K562 (cell line): ENCODE data around the gene CYP2R1. TPM values are rescaled to one million over a fixed set of nuclear protein-coding genes. Genes with fewer than 3 reads are reported as not detected.

Experiments used
- CXXC5 ChIP-seq: fragments of 250-450 bp; sonication (Bioruptor Pico); IDR thresholded peaks from 2 replicates; pipeline ENCODE4 v1.8.0; 2022; ENCODE audit warnings: inconsistent platforms, mild to moderate bottlenecking, moderate library complexity
- HDAC1 ChIP-seq, 2 experiments: fragments of 450-650 bp; IDR thresholded peaks; 2 replicates each; pipeline ENCODE4 v1.6.1; 2016 to 2017; ENCODE audit warnings: inconsistent platforms in 1 of 2, mild to moderate bottlenecking in 1 of 2, moderate library complexity in 1 of 2
- KDM4B ChIP-seq, 2 experiments: fragments of 450-650 bp in 1 of 2; sonication (generic) in 1 of 2; IDR thresholded peaks; 2 replicates each; pipeline ENCODE4 v1.6.1; 2016 to 2017; ENCODE audit warnings: borderline replicate concordance in 2 of 2, antibody characterized with exemption in 1 of 2, low read depth in 1 of 2, mild to moderate bottlenecking in 1 of 2
- KHSRP ChIP-seq: fragments of 450-650 bp; IDR thresholded peaks from 2 replicates; pipeline ENCODE4 v1.6.1; 2017
- NFATC3 ChIP-seq: fragments of 450-650 bp; IDR thresholded peaks from 2 replicates; pipeline ENCODE4 v1.6.1; 2017; ENCODE audit warnings: mild to moderate bottlenecking
- RBBP5 ChIP-seq: fragments of 200-600 bp; sonication (generic); IDR thresholded peaks from 2 replicates; pipeline ENCODE4 v1.6.1; 2012; ENCODE audit warnings: borderline replicate concordance, mild to moderate bottlenecking, low read length, control low read depth, inconsistent platforms; ENCODE audit not compliant: insufficient read depth, poor library complexity, severe bottlenecking
- RBM17 ChIP-seq: fragments of 200-400 bp; formaldehyde crosslinking; IDR thresholded peaks from 2 replicates; pipeline ENCODE4 v1.6.1; 2017; ENCODE audit warnings: low read depth, mild to moderate bottlenecking, low read length, borderline replicate concordance
- ZNF583 ChIP-seq: fragments of 250-450 bp; sonication (Bioruptor Pico); IDR thresholded peaks from 2 replicates; pipeline ENCODE4 v1.4.0; 2020
- polyA plus RNA-seq, 8 experiments: library from polyadenylated mRNA; depleted of rRNA in 4 of 8; stranded (reverse) in 5 of 8; unstranded in 3 of 8; fragments of >200 nt; fragmentation: Nextera tagmentation in 2 of 8; fragmentation: Illumina TruSeq in 1 of 8; extraction: Ambion mirVana in 2 of 8; extraction: Trizol in 1 of 8; gene quantifications; 2 replicates each; pipeline versions ENCODE4 v1.2.1 to v1.2.3, GENCODE V29; 2011 to 2014; ENCODE audit warnings: inconsistent platforms in 1 of 8, missing spikeins in 1 of 8
- total RNA-seq, 7 experiments: library from RNA; depleted of rRNA in 6 of 7; stranded (reverse); fragments of >200 nt in 6 of 7; fragmentation: Illumina TruSeq in 2 of 7; extraction: Trizol in 2 of 7; gene quantifications; 2 replicates each; pipeline versions ENCODE4 v1.2.1 to v1.2.3, GENCODE V29; 2011 to 2021; ENCODE audit warnings: low replicate concordance in 1 of 7
- TF ChIP-seq, protein P1 (sequence below): fragments of 450-650 bp; formaldehyde crosslinking; IDR thresholded peaks from 2 replicates; pipeline ENCODE4 v1.4.0; 2020; ENCODE audit warnings: mild to moderate bottlenecking, moderate library complexity
- TF ChIP-seq, protein P2 (sequence below): sonication (generic); formaldehyde crosslinking; IDR thresholded peaks from 2 replicates; pipeline ENCODE4 v1.8.0; 2023; ENCODE audit warnings: missing genetic modification reagents, mild to moderate bottlenecking, borderline replicate concordance
- TF ChIP-seq, protein P3 (sequence below), 2 experiments: IDR thresholded peaks in 1 of 2; conservative IDR thresholded peaks in 1 of 2; 2 replicates each; pipeline ENCODE4 v1.6.1; 2016; ENCODE audit warnings: low read depth in 2 of 2, mild to moderate bottlenecking in 1 of 2, missing compliant biosample characterization in 1 of 2, missing genetic modification characterization in 1 of 2, moderate library complexity in 1 of 2

The CYP2R1 gene
- total and polyA plus RNA-seq, 9 of the 15 experiments (the other 6 are each of a cell fraction or from before 2014, with no cell fraction given) = 19.4 to 40.5 (median 29.4) TPM

DNA sequence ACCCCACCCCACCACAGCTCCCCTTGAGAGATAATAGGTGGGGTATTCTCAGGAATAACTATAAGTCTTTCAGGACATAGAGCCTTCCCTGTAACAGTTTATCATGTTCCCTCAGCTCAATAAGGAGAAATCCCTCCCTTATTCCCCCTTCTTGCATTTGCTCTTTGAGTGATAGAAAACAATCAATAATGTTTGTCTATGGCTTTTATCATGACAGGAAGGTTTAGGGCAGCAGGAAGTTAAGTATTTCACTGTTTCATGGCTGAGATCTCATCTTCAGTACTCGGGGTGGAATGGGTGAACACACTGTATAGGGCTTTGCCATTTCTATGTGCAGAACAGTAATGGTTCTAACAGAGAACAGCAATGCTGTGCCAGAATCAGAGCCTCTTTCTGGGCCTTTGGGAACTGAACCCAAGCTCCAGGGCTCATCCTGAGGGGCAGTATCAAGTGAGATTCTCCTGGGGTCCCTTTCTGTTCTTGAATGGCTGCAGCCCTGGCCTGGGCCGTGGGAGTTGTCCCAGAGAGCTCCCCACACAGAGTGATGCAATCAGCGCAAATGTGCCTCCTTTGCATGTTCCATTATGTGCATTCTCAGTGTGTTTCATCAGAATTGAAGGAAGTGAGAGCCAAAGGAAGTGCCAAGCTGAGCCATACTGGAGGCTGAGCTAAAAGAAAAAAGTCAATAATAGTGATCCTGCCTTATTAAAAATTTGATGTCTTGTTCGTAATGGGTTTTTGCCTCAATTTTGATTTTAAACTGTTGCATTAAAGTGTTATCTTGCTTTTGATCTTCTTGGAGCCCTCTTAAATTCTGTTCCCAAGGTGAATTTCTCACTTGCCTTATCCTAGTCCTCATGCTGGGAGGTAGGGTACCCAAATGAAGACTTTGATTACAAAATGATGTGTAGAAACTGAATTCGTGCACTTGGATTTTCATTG is 2.9 kb upstream of the CYP2R1 start (continued):
- TF ChIP-seq, protein P1, sequence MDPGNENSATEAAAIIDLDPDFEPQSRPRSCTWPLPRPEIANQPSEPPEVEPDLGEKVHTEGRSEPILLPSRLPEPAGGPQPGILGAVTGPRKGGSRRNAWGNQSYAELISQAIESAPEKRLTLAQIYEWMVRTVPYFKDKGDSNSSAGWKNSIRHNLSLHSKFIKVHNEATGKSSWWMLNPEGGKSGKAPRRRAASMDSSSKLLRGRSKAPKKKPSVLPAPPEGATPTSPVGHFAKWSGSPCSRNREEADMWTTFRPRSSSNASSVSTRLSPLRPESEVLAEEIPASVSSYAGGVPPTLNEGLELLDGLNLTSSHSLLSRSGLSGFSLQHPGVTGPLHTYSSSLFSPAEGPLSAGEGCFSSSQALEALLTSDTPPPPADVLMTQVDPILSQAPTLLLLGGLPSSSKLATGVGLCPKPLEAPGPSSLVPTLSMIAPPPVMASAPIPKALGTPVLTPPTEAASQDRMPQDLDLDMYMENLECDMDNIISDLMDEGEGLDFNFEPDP (CRISPR knock-in tag) = no peak
- TF ChIP-seq, protein P2, sequence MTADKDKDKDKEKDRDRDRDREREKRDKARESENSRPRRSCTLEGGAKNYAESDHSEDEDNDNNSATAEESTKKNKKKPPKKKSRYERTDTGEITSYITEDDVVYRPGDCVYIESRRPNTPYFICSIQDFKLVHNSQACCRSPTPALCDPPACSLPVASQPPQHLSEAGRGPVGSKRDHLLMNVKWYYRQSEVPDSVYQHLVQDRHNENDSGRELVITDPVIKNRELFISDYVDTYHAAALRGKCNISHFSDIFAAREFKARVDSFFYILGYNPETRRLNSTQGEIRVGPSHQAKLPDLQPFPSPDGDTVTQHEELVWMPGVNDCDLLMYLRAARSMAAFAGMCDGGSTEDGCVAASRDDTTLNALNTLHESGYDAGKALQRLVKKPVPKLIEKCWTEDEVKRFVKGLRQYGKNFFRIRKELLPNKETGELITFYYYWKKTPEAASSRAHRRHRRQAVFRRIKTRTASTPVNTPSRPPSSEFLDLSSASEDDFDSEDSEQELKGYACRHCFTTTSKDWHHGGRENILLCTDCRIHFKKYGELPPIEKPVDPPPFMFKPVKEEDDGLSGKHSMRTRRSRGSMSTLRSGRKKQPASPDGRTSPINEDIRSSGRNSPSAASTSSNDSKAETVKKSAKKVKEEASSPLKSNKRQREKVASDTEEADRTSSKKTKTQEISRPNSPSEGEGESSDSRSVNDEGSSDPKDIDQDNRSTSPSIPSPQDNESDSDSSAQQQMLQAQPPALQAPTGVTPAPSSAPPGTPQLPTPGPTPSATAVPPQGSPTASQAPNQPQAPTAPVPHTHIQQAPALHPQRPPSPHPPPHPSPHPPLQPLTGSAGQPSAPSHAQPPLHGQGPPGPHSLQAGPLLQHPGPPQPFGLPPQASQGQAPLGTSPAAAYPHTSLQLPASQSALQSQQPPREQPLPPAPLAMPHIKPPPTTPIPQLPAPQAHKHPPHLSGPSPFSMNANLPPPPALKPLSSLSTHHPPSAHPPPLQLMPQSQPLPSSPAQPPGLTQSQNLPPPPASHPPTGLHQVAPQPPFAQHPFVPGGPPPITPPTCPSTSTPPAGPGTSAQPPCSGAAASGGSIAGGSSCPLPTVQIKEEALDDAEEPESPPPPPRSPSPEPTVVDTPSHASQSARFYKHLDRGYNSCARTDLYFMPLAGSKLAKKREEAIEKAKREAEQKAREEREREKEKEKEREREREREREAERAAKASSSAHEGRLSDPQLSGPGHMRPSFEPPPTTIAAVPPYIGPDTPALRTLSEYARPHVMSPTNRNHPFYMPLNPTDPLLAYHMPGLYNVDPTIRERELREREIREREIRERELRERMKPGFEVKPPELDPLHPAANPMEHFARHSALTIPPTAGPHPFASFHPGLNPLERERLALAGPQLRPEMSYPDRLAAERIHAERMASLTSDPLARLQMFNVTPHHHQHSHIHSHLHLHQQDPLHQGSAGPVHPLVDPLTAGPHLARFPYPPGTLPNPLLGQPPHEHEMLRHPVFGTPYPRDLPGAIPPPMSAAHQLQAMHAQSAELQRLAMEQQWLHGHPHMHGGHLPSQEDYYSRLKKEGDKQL (CRISPR knock-in tag) = no peak
- TF ChIP-seq, protein P3, sequence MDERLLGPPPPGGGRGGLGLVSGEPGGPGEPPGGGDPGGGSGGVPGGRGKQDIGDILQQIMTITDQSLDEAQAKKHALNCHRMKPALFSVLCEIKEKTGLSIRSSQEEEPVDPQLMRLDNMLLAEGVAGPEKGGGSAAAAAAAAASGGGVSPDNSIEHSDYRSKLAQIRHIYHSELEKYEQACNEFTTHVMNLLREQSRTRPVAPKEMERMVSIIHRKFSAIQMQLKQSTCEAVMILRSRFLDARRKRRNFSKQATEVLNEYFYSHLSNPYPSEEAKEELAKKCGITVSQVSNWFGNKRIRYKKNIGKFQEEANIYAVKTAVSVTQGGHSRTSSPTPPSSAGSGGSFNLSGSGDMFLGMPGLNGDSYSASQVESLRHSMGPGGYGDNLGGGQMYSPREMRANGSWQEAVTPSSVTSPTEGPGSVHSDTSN (CRISPR knock-in tag; IDR thresholded peaks at IDR 0.05; ENCODE audit: low read depth) = no peak
- TF ChIP-seq, protein P3 (tag; conservative IDR thresholded peaks at IDR 0.05; ENCODE audit: low read depth) = 0 out of 2 replicates have a peak, but pooled peaks have one; percentile 40
- TF ChIP-seq RBBP5 (no peak), CXXC5 (CRISPR knock-in tag) (peak; percentile 83), KDM4B (IDR thresholded peaks at IDR 0.05; ENCODE audit: borderline replicate concordance in 2 of 2, low read depth in 1 of 2) (no peak), NFATC3 (peak; percentile 38; the same call in 1 of the 2 replicates), ZNF583 (CRISPR knock-in tag) (peak; percentile 89), RBM17 (no peak), KHSRP (no peak), HDAC1 (IDR thresholded peaks at IDR 0.05) (no peak)
